ENCODE results near the gene CITED4.

- TF ChIP-seq CTCF (IDR thresholded peaks at IDR 0.05) (no peak), POLR2A (IDR thresholded peaks at IDR 0.05) (no peak), POLR2AphosphoS5 (IDR thresholded peaks at IDR 0.05) (no peak)
These were observed 36.8 kb downstream of the CITED4 start for GRCh38 chr1:40825435-40825788.

Data from breast epithelium (tissue), 3 donors.